HepG2 (cell line): ENCODE measurements around the gene NKAIN4. TPM values are rescaled to one million over a fixed set of nuclear protein-coding genes. Genes with fewer than 3 reads are reported as not detected.
A peak's percentile ranks its signal among the peaks of the same experiment; 100 is the strongest.

Experiments used
- ATAC-seq: fragments of 200-7000 bp; cut with Tn5 transposase; 3 replicates; pipeline ENCODE4 v1.9.1; 2020; ENCODE audit warnings: mild to moderate bottlenecking, moderate library complexity
- BruUV-seq: library from RNA; stranded (reverse); fragments of 400-500 nt; replicated peaks from 2 replicates; lab custom pipeline; 2021; lab: Mats Ljungman, UMichigan
- CTCF ChIA-PET: fragments of 300-600 bp; formaldehyde crosslinking; extraction: SDS; loops from one replicate; lab custom pipeline; 2021; ENCODE audit warnings: low total read pairs, inconsistent platforms, low intra/inter-chr PET ratio; lab: Yijun Ruan, JAX
- POLR2A ChIA-PET: fragments of 350-600 bp; sonication (Branson Sonifier 250); formaldehyde crosslinking; loops from one replicate; lab custom pipeline; 2020; ENCODE audit warnings: antibody characterized with exemption, inconsistent platforms; lab: Yijun Ruan, JAX
- DNase-seq: peaks from one replicate; pipeline ENCODE4 v3.0.0-alpha.2; 2015; ENCODE audit warnings: low spot score
- FAIRE-seq: peaks from 3 replicates; lab custom pipeline; 2011; peaks lifted over from hg19 to GRCh38; lab: Jason Lieb, UNC
- H2AFZ ChIP-seq: one replicate; pipeline ENCODE4 v1.6.1; 2011; ENCODE audit warnings: low read length, inconsistent platforms
- H3K27ac ChIP-seq: fragments of 300-600 bp; 3 replicates; pipeline ENCODE4 v1.8.0; 2011; ENCODE audit warnings: mixed run types, mild to moderate bottlenecking, mixed read lengths, low read length, inconsistent platforms; ENCODE audit not compliant: insufficient read depth; ENCODE audit errors: extremely low read length
- H3K27me3 ChIP-seq, 2 experiments: fragments of 200-600 bp in 1 of 2; 2 replicates in 1 of 2; 3 replicates in 1 of 2; pipeline versions ENCODE4 v1.6.0 to v1.8.0; 2011; ENCODE audit warnings: low read length in 2 of 2, mild to moderate bottlenecking in 2 of 2, moderate library complexity in 2 of 2, inconsistent platforms in 1 of 2; ENCODE audit not compliant: insufficient read depth in 2 of 2, control insufficient read depth in 1 of 2
- H3K36me3 ChIP-seq, 2 experiments: fragments of 200-600 bp in 1 of 2; replicated peaks in 1 of 2; 2 replicates in 1 of 2; 3 replicates in 1 of 2; pipeline versions ENCODE4 v1.5.1 to v1.8.0; 2011; ENCODE audit warnings: low read length in 2 of 2, inconsistent platforms in 1 of 2; ENCODE audit not compliant: insufficient read depth in 2 of 2, control insufficient read depth in 1 of 2
- H3K4me1 ChIP-seq: 2 replicates; pipeline ENCODE4 v1.5.1; 2012; ENCODE audit warnings: low read length, inconsistent platforms; ENCODE audit not compliant: insufficient read depth
- H3K4me2 ChIP-seq: 2 replicates; pipeline ENCODE4 v1.6.0; 2011; ENCODE audit warnings: low read depth, low read length, inconsistent platforms
- H3K4me3 ChIP-seq, 3 experiments: fragments of 200-600 bp in 1 of 3; sonication (generic), shearing (Covaris generic) in 1 of 3; replicated peaks in 1 of 3; 2 replicates each; pipeline ENCODE4 v1.5.1; 2011 to 2016; ENCODE audit warnings: low read length in 3 of 3, inconsistent platforms in 2 of 3, low read depth in 2 of 3, mild to moderate bottlenecking in 2 of 3, control low read depth in 1 of 3, mixed read lengths in 1 of 3; ENCODE audit not compliant: insufficient read depth in 1 of 3
- H3K79me2 ChIP-seq: one replicate; pipeline ENCODE4 v1.6.1; 2011; ENCODE audit warnings: low read length, inconsistent platforms; ENCODE audit not compliant: insufficient read depth
- H3K9ac ChIP-seq: 2 replicates; pipeline ENCODE4 v1.6.0; 2011; ENCODE audit warnings: mild to moderate bottlenecking, low read depth, low read length, inconsistent platforms; ENCODE audit not compliant: insufficient read depth
- H3K9me3 ChIP-seq: 2 replicates; pipeline ENCODE4 v1.5.1; 2012; ENCODE audit warnings: mild to moderate bottlenecking, low read length
- H4K20me1 ChIP-seq: 2 replicates; pipeline ENCODE4 v1.6.0; 2011; ENCODE audit warnings: inconsistent platforms, mild to moderate bottlenecking, low read length, moderate library complexity; ENCODE audit not compliant: insufficient read depth
- ATF7 ChIP-seq, 2 experiments: fragments of 450-650 bp in 1 of 2; sonication (generic) in 1 of 2; formaldehyde crosslinking in 1 of 2; IDR thresholded peaks; 2 replicates each; pipeline versions ENCODE4 v1.4.0 to v1.6.1; 2016 to 2020; ENCODE audit warnings: antibody characterized with exemption in 1 of 2, mild to moderate bottlenecking in 1 of 2, missing genetic modification reagents in 1 of 2
- DNMT1 ChIP-seq: sonication (generic); formaldehyde crosslinking; IDR thresholded peaks from 2 replicates; pipeline ENCODE4 v1.5.1; 2020; ENCODE audit warnings: mild to moderate bottlenecking, missing genetic modification reagents
- E2F2 ChIP-seq: sonication (generic); formaldehyde crosslinking; IDR thresholded peaks from 2 replicates; pipeline ENCODE4 v1.4.0; 2020; ENCODE audit warnings: missing genetic modification reagents, borderline replicate concordance
- GABPA ChIP-seq, 2 experiments: IDR thresholded peaks; 2 replicates each; pipeline ENCODE4 v1.6.1; 2011 to 2016; ENCODE audit warnings: low read depth in 2 of 2, low read length in 1 of 2, missing biosample characterization in 1 of 2, missing genetic modification characterization in 1 of 2
- HHEX ChIP-seq: IDR thresholded peaks from 2 replicates; pipeline ENCODE4 v1.6.1; 2016; ENCODE audit warnings: control low read depth
- HNF1A ChIP-seq, 2 experiments: sonication (generic) in 1 of 2; formaldehyde crosslinking in 1 of 2; IDR thresholded peaks; 2 replicates each; pipeline versions ENCODE4 v1.4.0 to v1.6.1; 2016 to 2020; ENCODE audit warnings: borderline replicate concordance in 1 of 2, low read depth in 1 of 2, mild to moderate bottlenecking in 1 of 2, missing genetic modification reagents in 1 of 2
- IRF1 ChIP-seq: sonication (generic); formaldehyde crosslinking; IDR thresholded peaks from 2 replicates; pipeline ENCODE4 v1.4.0; 2020; ENCODE audit warnings: low read depth, mild to moderate bottlenecking, missing genetic modification reagents
- LBX2 ChIP-seq: sonication (generic); formaldehyde crosslinking; IDR thresholded peaks from 2 replicates; pipeline ENCODE4 v1.5.0; 2020; ENCODE audit warnings: missing genetic modification reagents, mild to moderate bottlenecking, borderline replicate concordance
- MEIS1 ChIP-seq: sonication (generic); formaldehyde crosslinking; IDR thresholded peaks from 2 replicates; pipeline ENCODE4 v1.9.0; 2021; ENCODE audit warnings: mild to moderate bottlenecking, missing genetic modification reagents, moderate library complexity, borderline replicate concordance
- MTF2 ChIP-seq: sonication (generic); formaldehyde crosslinking; IDR thresholded peaks from 2 replicates; pipeline ENCODE4 v1.5.0; 2020; ENCODE audit warnings: missing genetic modification reagents, borderline replicate concordance
- PAWR ChIP-seq: sonication (generic); formaldehyde crosslinking; IDR thresholded peaks from 2 replicates; pipeline ENCODE4 v1.4.0; 2020; ENCODE audit warnings: missing genetic modification reagents, mild to moderate bottlenecking, borderline replicate concordance
- PPARG ChIP-seq: conservative IDR thresholded peaks from 2 replicates; pipeline ENCODE4 v1.6.1; 2016; ENCODE audit warnings: missing biosample characterization, missing genetic modification reagents
- RBAK ChIP-seq: sonication (generic); formaldehyde crosslinking; IDR thresholded peaks from 2 replicates; pipeline ENCODE4 v1.5.1; 2020; ENCODE audit warnings: mild to moderate bottlenecking, missing genetic modification reagents
- TEAD2 ChIP-seq: sonication (generic); formaldehyde crosslinking; IDR thresholded peaks from 2 replicates; pipeline ENCODE4 v1.9.0; 2021; ENCODE audit warnings: missing genetic modification reagents
- TRIM24 ChIP-seq: sonication (generic); formaldehyde crosslinking; IDR thresholded peaks from 2 replicates; pipeline ENCODE4 v1.8.0; 2022; ENCODE audit warnings: mild to moderate bottlenecking, missing genetic modification reagents
- ZBTB3 ChIP-seq: sonication (generic); formaldehyde crosslinking; IDR thresholded peaks from 2 replicates; pipeline ENCODE4 v1.4.0; 2020; ENCODE audit warnings: low read depth, mild to moderate bottlenecking, moderate library complexity, missing genetic modification reagents, borderline replicate concordance
- ZNF124 ChIP-seq: sonication (generic); formaldehyde crosslinking; IDR thresholded peaks from 2 replicates; pipeline ENCODE4 v1.4.0; 2020; ENCODE audit warnings: missing genetic modification reagents
- ZNF605 ChIP-seq: sonication (generic); formaldehyde crosslinking; IDR thresholded peaks from 2 replicates; pipeline ENCODE4 v1.8.0; 2022; ENCODE audit warnings: mild to moderate bottlenecking, missing genetic modification reagents
- WGBS: methylation state at CpG from one replicate; pipeline ENCODE4 v1.1.6; 2017; ENCODE audit warnings: low lambda C conversion rate; 5-methylcytosine and 5-hydroxymethylcytosine counted together
- in situ Hi-C: cut with HindIII; loops from 2 replicates; pipeline ENCODE4 v1.10.0; 2017; ENCODE audit warnings: low pct_unique_long_range_greater_than_20kb; ENCODE audit not compliant: extremely low pct_ligation_motif_present
- intact Hi-C: fragments of 100-400 bp; cut with micrococcal nuclease; formaldehyde crosslinking; loops from one replicate; pipeline ENCODE4 v1.10.0; 2022; ENCODE audit not compliant: unreplicated experiment
- polyA plus RNA-seq, 8 experiments: library from polyadenylated mRNA; depleted of rRNA in 3 of 8; stranded (reverse) in 7 of 8; unstranded in 1 of 8; fragments of >200 nt; fragmentation: Illumina TruSeq in 4 of 8; extraction: Trizol in 4 of 8; gene quantifications; 2 replicates each; pipeline versions ENCODE4 v1.2.1 to v1.2.3, GENCODE V29; 2011 to 2016; ENCODE audit warnings: low read depth in 4 of 8, missing spikeins in 1 of 8, mixed read lengths in 1 of 8; ENCODE audit not compliant: insufficient read depth in 1 of 8
- total RNA-seq, 5 experiments: library from RNA; depleted of rRNA; stranded (reverse); fragments of >200 nt; fragmentation: Illumina TruSeq; extraction: Trizol; gene quantifications; 2 replicates each; pipeline ENCODE4 v1.2.3, GENCODE V29; 2016; ENCODE audit warnings: low read depth in 1 of 5

The NKAIN4 gene
- total and polyA plus RNA-seq, 2 of the 13 experiments (the other 11 are each of a cell fraction or from before 2014, with no cell fraction given), result not detected

- Histone ChIP-seq H3K27ac (no peak overlapping the region), H4K20me1 (peaks cover 5% of the 10 kb centered on the region; the same call in 1 of the 2 replicates), H3K9me3 (no peaks in the 10 kb centered on the region), H3K79me2 (no peaks in the 10 kb centered on the region), H3K4me2 (peak overlapping the region; percentile 68), H3K9ac (no peak overlapping the region), H3K27me3 (peaks cover 29 to 78% of the 10 kb centered on the region in 2 experiments), H3K4me1 (peaks cover 41% of the 10 kb centered on the region), H3K36me3 (no peaks in the 10 kb centered on the region), H3K4me3 (peak overlapping the region in 1 of 3 experiments; percentile 49; a peak in 1 of 6 replicates), H2AFZ (no peak overlapping the region)
- FAIRE-seq, result no peak
- ChIA-PET CTCF (no interaction called here), POLR2A (no interaction called here)
- DNase-seq, result no peak
- no TSS peak for BruUV-seq
- WGBS, result 49% methylated on average over 14 of the region's 15 CpGs
- in situ Hi-C loops, result no loop called here
- intact Hi-C loops, result no loop called here
- ATAC-seq, result peak; percentile 14
- TF ChIP-seq LBX2 (CRISPR knock-in tag), result no peak
- 0 out of 2 replicates have a peak, but pooled peaks have one; percentile 31 for TF ChIP-seq PAWR
- TF ChIP-seq GABPA (IDR thresholded peaks at IDR 0.05; ENCODE audit: low read depth, low read length), result no peak
- TF ChIP-seq GABPA (CRISPR knock-in tag; IDR thresholded peaks at IDR 0.05; ENCODE audit: low read depth), result no peak
- TF ChIP-seq ZBTB3, result no peak
- TF ChIP-seq ZNF605 (CRISPR knock-in tag), result peak; percentile 24; the same call in 1 of the 2 replicates
- no peak for TF ChIP-seq TRIM24
- no peak for TF ChIP-seq PPARG (CRISPR knock-in tag)
- no peak for TF ChIP-seq IRF1 (CRISPR knock-in tag)
- TF ChIP-seq HHEX (CRISPR knock-in tag), result no peak
- TF ChIP-seq ATF7 (IDR thresholded peaks at IDR 0.05), result no peak
- TF ChIP-seq ATF7 (CRISPR knock-in tag; IDR thresholded peaks at IDR 0.05), result 0 out of 2 replicates have a peak, but pooled peaks have one; percentile 33
- no peak for TF ChIP-seq TEAD2
- TF ChIP-seq MTF2 (CRISPR knock-in tag), result peak; percentile 4; the same call in 1 of the 2 replicates
- no peak for TF ChIP-seq RBAK (CRISPR knock-in tag)
- TF ChIP-seq HNF1A (IDR thresholded peaks at IDR 0.05; ENCODE audit: low read depth), result no peak
- TF ChIP-seq HNF1A (CRISPR knock-in tag; IDR thresholded peaks at IDR 0.05; ENCODE audit: borderline replicate concordance), result peak; percentile 40; the same call in 1 of the 2 replicates
- TF ChIP-seq DNMT1 (CRISPR knock-in tag), result peak; percentile 71
- TF ChIP-seq E2F2 (CRISPR knock-in tag), result 0 out of 2 replicates have a peak, but pooled peaks have one; percentile 27
- no peak for TF ChIP-seq ZNF124
- TF ChIP-seq MEIS1 (CRISPR knock-in tag), result 0 out of 2 replicates have a peak, but pooled peaks have one; percentile 26
Measured at GRCh38 chr20:63260521-63260920, 6.3 kb upstream of the NKAIN4 start.
